Urothelium cell line (cell line): ENCODE data around the gene PRKAG3.
"Not testable (repeated sequence)": the region's sequence is repeated elsewhere in the genome, so short reads cannot be mapped to it uniquely, and the experiment has no call there.

Experiments used
- DNase-seq: peaks from one replicate; pipeline ENCODE4 v3.0.0; 2011; ENCODE audit warnings: low spot score, mixed read lengths
- FAIRE-seq: peaks from 2 replicates; lab custom pipeline; 2011; peaks lifted over from hg19 to GRCh38; lab: Jason Lieb, UNC

The PRKAG3 gene

DNA sequence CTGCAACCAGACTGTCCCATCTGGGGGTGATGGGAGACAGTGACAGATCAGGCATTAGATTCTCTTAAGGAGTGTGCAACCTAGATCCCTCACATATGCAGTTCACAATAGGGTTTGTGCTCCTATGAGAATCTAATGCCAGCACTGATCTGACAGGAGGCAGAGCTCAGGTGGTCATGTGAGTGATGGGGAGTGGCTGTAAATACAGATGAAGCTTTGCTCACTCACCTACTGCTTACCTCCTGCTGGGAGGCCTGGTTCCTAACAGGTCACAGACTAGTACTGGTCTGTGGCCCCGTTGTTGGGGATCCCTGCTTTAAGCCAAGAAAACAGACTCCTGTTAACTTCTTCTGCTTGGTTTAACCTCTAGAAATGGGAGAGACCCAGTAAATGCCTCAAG lies 46.5 kb downstream of the PRKAG3 start:
- DNase-seq (no peak), FAIRE-seq (no peak)

DNA sequence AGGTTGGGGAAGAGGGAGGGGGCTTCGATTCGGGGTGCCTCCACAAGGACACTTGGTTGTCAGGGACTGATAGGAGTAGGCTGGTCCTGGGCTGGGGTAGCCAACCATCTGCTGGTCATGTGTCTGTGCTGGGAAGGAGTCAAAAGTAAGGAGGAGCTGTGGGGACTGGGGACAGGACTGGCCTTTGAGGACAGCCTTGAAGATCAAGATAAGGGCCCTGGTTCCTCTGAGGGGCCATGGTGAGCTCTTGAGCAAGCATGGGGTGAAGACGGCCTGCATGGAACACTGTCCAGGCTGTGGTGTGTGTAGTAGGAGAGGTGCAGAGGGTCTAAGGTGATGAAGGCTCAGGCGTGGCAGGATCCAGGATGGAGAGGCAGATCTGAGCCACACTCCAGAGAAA lies 47.9 kb downstream of the PRKAG3 start:
- DNase-seq (no peak), FAIRE-seq (no peak)

DNA sequence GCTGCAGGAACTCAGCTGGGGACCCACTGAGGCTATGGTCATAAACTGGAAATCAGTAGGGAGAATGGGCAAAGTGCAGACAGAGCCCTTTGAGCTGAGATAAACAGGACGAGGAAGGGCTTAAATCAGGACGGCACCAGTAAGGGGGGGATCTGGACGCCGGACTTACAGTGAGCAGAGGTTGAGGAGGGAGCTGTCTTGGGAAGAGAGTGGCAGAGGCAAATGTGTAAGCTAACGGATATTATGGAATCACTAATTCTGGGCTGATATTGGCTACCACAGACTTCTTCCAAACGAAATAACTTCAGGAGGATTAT lies 49.1 kb downstream of the PRKAG3 start:
- DNase-seq: no peak
- FAIRE-seq: no peak

DNA sequence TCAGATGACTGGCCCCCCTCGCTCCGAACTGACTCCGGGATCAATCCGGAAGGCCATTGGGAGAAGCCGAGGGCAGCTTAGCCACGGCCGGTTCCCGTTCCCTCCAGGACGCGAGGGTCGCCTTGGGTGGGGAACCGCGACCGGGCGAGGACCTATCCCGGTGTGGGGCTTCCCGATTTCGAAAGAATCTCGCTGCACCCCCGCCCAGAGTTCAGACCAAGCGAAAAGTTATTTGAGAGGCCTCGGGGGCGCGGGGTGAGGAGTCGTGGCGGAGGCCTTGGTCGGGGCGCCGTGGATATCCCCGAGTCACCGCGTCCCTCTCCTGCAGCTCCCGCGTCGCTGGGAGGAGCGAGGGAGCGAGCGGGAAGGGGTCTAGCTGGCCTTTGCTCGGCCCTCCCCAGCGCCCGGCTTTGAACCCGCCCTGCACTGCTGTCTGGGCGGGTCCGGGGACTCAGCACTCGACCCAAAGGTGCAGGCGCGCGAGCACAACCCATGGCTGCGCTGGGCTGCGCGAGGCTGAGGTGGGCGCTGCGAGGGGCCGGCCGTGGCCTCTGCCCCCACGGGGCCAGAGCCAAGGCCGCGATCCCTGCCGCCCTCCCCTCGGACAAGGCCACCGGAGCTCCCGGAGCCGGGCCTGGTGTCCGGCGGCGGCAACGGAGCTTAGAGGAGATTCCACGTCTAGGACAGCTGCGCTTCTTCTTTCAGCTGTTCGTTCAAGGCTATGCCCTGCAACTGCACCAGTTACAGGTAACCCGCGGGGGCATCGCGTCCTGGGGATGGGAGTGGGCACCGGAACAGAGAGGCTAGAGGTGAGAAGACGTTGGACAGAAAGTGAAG lies 49.7 kb downstream of the PRKAG3 start, which contains the start of gene CYP27A1:
CYP27A1 (plus strand) TSS at position 457 of the 837 bp plus-strand sequence; CDS start at position 493, 36 bp downstream.
- FAIRE-seq (no peak), DNase-seq (no peak)

DNA sequence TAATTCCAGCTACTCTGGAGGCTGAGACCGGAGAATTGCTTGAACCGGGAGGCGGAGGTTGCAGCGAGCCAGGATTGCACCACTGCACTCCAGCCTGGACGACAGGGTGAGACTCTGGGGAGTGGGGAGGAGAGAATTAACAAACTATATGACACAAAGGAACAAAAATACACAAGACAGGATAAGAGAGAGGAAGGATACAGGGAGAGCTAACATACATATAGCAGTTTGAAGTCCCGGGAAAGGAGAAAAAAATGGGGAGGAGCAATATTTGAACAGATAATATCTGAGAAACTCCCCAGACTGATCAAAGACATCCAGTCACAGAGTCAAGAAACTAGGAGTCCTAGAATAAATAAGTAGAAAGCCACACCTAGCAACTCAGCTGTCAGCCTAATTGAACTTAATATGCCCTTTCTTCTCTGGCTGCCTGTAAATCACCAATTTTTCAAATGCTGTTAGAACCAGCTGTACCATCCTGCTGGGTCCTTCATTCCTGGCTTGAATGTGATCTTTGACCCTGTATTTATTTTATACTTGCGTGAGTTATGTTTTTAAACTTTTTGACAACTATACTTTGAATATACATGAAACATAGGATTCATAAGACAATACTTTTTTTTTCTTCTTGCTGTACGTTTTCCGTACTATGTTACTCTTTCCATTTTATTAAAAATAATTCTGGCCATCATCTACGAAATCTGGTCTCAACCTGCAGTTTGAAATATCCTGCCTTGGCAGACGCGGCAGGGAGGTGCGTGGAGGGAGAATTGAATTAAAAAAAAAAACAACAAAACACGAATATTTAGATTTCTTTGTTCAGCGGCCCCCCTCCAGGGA lies 50.5 kb downstream of the PRKAG3 start:
- FAIRE-seq (no peak), DNase-seq (no peak)

DNA sequence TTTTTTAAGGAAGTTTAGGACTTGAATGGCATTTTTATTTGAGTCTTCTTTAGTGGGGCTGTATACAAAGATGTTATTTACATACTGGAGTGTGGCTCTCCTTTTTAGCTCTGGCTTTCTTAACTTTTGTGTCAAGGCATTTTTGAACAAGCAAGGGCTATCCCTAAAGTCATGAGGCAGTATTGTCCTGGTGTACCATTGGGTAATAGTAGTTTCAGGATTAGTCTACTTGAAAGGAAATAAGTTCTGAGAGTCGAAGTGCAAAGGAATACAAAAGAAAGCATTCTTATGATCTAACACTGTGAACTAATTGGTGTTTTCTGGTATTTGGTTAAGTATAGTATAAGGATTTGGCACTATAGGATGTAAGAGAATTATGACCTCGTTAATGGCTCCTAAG lies 51.6 kb downstream of the PRKAG3 start:
- DNase-seq: no peak
- no peak for FAIRE-seq

DNA sequence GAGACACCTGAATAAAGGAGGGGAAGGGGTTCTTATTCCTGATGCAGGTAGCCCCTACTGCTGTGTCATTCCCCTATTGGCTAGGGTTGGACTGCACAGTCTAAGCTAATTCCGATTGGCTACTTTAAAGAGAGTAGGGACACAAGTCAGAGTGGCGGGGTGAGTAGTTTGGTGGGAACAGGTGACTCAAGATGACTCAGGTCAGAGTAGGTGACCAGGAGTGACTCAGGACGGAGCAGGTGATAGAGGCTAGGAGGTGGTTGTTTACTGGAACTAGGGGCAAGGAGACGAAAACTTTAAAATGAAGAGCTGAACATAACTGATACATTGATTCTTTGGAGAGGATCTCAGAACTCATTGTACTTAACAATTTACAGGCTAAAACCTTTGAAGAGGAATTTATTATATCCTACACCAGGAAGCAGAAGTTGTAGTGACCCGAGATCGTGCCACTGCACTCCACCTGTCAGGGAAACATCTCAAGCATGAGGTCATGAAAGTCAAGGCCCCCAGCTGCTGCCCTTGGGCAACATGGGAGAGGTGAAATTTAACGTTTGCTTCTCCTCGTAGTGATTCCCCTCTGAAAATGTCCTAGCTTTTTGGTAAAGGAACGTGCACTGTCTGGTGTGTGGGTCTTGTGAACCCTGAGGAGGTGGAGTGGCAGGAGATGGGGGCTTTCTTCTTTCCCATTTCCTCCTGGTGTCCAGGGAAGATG lies 54.2 kb downstream of the PRKAG3 start:
- no peak for FAIRE-seq

DNA sequence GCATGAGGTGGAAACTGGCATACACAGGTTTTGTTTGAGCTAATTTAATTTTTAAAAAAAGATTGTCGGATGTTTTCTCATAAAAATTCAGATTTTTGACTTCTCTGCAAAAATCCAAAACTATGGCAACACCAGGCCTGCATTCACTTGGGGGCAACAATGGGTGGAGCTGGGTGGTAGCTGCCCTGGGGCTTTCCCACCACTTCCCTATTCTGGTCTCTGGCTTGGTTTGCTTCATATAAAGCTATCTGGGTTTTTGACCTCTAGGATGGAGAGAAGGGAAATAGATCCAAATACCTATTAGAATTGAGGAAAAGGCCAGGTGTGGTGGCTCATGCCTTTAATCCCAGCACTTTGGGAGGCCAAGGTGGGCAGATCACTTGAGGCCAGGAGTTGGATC lies 55.1 kb downstream of the PRKAG3 start:
- no peak for DNase-seq
- no peak for FAIRE-seq

More for the DNA sequence above, 54.2 kb downstream of the PRKAG3 start:
- no peak for DNase-seq

DNA sequence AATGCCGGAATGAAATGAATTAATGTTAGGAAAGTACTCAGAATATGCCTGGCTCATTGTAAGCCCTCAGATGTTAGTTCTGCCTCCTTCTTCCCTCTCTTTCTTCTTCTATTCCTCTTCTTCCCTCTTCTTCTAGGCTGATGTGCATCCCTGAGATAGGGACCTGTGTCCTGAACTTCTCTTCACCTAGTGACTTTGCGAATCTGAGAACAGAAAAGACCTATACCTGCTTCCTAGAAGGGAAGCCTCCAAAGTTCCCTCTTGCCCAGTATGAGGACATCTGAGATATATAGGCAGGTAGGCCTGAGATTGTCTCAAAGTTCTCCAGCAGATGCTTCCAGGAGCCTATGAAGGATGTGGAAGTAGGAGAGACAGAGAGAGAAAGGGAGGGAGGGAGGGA lies 57.7 kb downstream of the PRKAG3 start:
- no peak for FAIRE-seq
- no peak for DNase-seq

DNA sequence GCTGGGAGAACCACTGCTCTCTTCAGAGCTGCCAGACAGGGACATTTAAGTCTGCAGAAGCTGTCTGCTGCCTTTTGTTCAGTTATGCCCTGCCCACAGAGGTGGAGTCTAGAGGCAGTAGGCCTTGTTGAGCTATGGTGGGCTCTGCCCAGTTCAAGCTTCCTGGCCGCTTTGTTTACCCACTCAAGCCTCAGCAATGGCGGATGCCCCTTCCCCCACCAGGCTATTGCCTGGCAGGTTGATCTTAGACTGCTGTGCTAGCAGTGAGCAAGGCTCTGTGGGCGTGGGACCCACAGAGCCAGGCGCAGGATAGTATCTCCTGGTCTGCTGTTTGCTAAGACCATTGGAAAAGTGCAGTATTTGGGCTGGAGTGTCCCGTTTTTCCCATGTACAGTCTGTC lies 58.8 kb downstream of the PRKAG3 start:
- FAIRE-seq, DNase-seq: not testable (repeated sequence)
